Naive thymus-derived CD4-positive, alpha-beta T cell (primary cell): ENCODE measurements around the gene SMU1. TPM values are rescaled to one million over a fixed set of nuclear protein-coding genes. Genes with fewer than 3 reads are reported as not detected.

Source experiments
- ATAC-seq: fragments of 150-1000 bp; cut with Tn5 transposase; 2 replicates; pipeline ENCODE4 v1.10.0; 2021; ENCODE audit warnings: mild to moderate bottlenecking, moderate library complexity
- CTCF ChIA-PET: fragments of 350-600 bp; sonication (Branson Sonifier 250); formaldehyde crosslinking; loops from one replicate; lab custom pipeline; 2021; ENCODE audit warnings: antibody characterized with exemption; lab: Charles Lee
- POLR2A ChIA-PET: fragments of 350-600 bp; sonication (Branson Sonifier 250); formaldehyde crosslinking; loops from one replicate; lab custom pipeline; 2021; ENCODE audit warnings: antibody characterized with exemption, inconsistent platforms; lab: Charles Lee
- DNase-seq, 9 donors: peaks; one replicate each; pipeline versions ENCODE4 v3.0.0 to v3.0.0-alpha.2; 2020 to 2022; ENCODE audit warnings: mixed read lengths in 1 of 9
- H3K27ac ChIP-seq: one replicate; pipeline ENCODE4 v1.7.0; 2013; ENCODE audit warnings: mild to moderate bottlenecking, low read depth, low read length, moderate library complexity
- H3K27me3 ChIP-seq, 2 donors: one replicate each; pipeline ENCODE4 v1.7.0; 2013; ENCODE audit warnings: low read length in 2 of 2, mild to moderate bottlenecking in 2 of 2, moderate library complexity in 2 of 2; ENCODE audit not compliant: control insufficient read depth in 2 of 2, insufficient read depth in 2 of 2
- H3K36me3 ChIP-seq, 3 experiments: 1 replicate in 2 of 3; 2 replicates in 1 of 3; pipeline ENCODE4 v1.7.0; 2013; ENCODE audit warnings: low read length in 3 of 3, mild to moderate bottlenecking in 3 of 3, moderate library complexity in 1 of 3; ENCODE audit not compliant: insufficient read depth in 3 of 3, control insufficient read depth in 2 of 3
- H3K4me1 ChIP-seq, 2 donors: one replicate each; pipeline ENCODE4 v1.7.0; 2013; ENCODE audit warnings: low read length in 2 of 2, mild to moderate bottlenecking in 2 of 2, moderate library complexity in 1 of 2; ENCODE audit not compliant: control insufficient read depth in 2 of 2, insufficient read depth in 2 of 2
- H3K4me3 ChIP-seq: 2 replicates; pipeline ENCODE4 v1.7.0; 2013; ENCODE audit warnings: mild to moderate bottlenecking, low read length
- H3K9me3 ChIP-seq, 3 experiments: 1 replicate in 2 of 3; 2 replicates in 1 of 3; pipeline ENCODE4 v1.7.0; 2013; ENCODE audit warnings: low read length in 3 of 3; ENCODE audit not compliant: control insufficient read depth in 2 of 3
- H3K27ac Mint-ChIP-seq, 9 donors: one replicate each; pipeline ENCODE4 v1.8.0; 2020 to 2022; ENCODE audit warnings: mixed read lengths in 9 of 9, mild to moderate bottlenecking in 8 of 9, moderate library complexity in 5 of 9, inconsistent platforms in 2 of 9
- H3K27me3 Mint-ChIP-seq, 5 donors: one replicate each; pipeline ENCODE4 v1.8.0; 2021 to 2022; ENCODE audit warnings: mixed read lengths in 5 of 5, mild to moderate bottlenecking in 1 of 5
- H3K36me3 Mint-ChIP-seq, 5 donors: one replicate each; pipeline ENCODE4 v1.8.0; 2020 to 2022; ENCODE audit warnings: mixed read lengths in 5 of 5, mild to moderate bottlenecking in 3 of 5, inconsistent platforms in 1 of 5
- H3K4me1 Mint-ChIP-seq, 7 donors: one replicate each; pipeline ENCODE4 v1.8.0; 2020 to 2022; ENCODE audit warnings: mixed read lengths in 7 of 7, mild to moderate bottlenecking in 3 of 7, inconsistent platforms in 1 of 7
- H3K4me3 Mint-ChIP-seq, 10 donors: one replicate each; pipeline ENCODE4 v1.8.0; 2020 to 2022; ENCODE audit warnings: mild to moderate bottlenecking in 10 of 10, mixed read lengths in 10 of 10, moderate library complexity in 6 of 10, inconsistent platforms in 2 of 10
- H3K9me3 Mint-ChIP-seq, 11 donors: one replicate each; pipeline ENCODE4 v1.8.0; 2020 to 2022; ENCODE audit warnings: mixed read lengths in 11 of 11, mild to moderate bottlenecking in 4 of 11, inconsistent platforms in 1 of 11, moderate library complexity in 1 of 11
- intact Hi-C, 2 donors: fragments of 100-400 bp; cut with micrococcal nuclease; formaldehyde crosslinking; loops; one replicate each; pipeline ENCODE4 v1.15.1; 2023
- polyA plus RNA-seq, 2 donors: library from polyadenylated mRNA; unstranded; fragments of 300-500 nt; fragmentation: Illumina TruSeq; gene quantifications; one replicate each; pipeline ENCODE4 v1.2.3, GENCODE V29; 2021
- total RNA-seq, 6 experiments: library from RNA in 5 of 6; stranded (reverse) in 5 of 6; gene quantifications; 1 replicate in 5 of 6; 2 replicates in 1 of 6; pipeline ENCODE4 v1.2.3 and lab custom pipeline; 2021 to 2026

SMU1 gene
- total and polyA plus RNA-seq, 7 experiments from 2014 or later: 22.3 to 32.9 (median 26.4) TPM

- Mint-ChIP-seq H3K4me3 (peak overlapping the region in 1 of 10 donors; percentile 3), H3K36me3 (peaks cover 4 to 27% (median 14%) of the 10 kb centered on the region in 5 donors), H3K27me3 (no peaks in the 10 kb centered on the region), H3K27ac (peak overlapping the region in 5 of 9 donors; percentile 17 to 59 (median 36)), H3K4me1 (peaks cover 4 to 31% (median 12%) of the 10 kb centered on the region in 7 donors), H3K9me3 (peaks cover 0 to 1% (median 0%) of the 10 kb centered on the region in 11 donors)
- ATAC-seq (no peak), DNase-seq (no peak)
- Histone ChIP-seq H3K4me1 (peaks cover 3% of the 10 kb centered on the region in 2 donors), H3K27ac (no peak overlapping the region), H3K36me3 (peaks cover 3 to 33% (median 8%) of the 10 kb centered on the region in 3 experiments), H3K27me3 (no peaks in the 10 kb centered on the region), H3K4me3 (no peak overlapping the region), H3K9me3 (no peaks in the 10 kb centered on the region)
- ChIA-PET POLR2A (no interaction called here), CTCF (interaction anchor here (0.5 kb wide), 1 partner anchor 41 kb away, joined by 4 read pairs; no protein-coding TSS in a partner anchor)
- intact Hi-C loops: no loop called here
These were observed 35.6 kb upstream of the SMU1 start for GRCh38 chr9:33112094-33112493.

- no peaks in the 10 kb centered on the region for H3K9me3 ChIP-seq
- peaks cover 3 to 33% (median 8%) of the 10 kb centered on the region in 3 experiments for H3K36me3 ChIP-seq
- Mint-ChIP-seq H3K4me1 (peaks cover 0 to 27% (median 9%) of the 10 kb centered on the region in 7 donors), H3K9me3 (peaks cover 0 to 1% (median 0%) of the 10 kb centered on the region in 11 donors), H3K4me3 (no peak overlapping the region), H3K27ac (peak overlapping the region in 5 of 9 donors; percentile 17 to 59 (median 36)), H3K27me3 (no peaks in the 10 kb centered on the region), H3K36me3 (peaks cover 4 to 27% (median 14%) of the 10 kb centered on the region in 5 donors)
- no peak overlapping the region for H3K4me3 ChIP-seq
- H3K27me3 ChIP-seq: no peaks in the 10 kb centered on the region
- no peaks in the 10 kb centered on the region for H3K4me1 ChIP-seq
- CTCF ChIA-PET: no interaction called here
- no peak for DNase-seq
- ATAC-seq: no peak
- intact Hi-C loops: no loop called here
- no peak overlapping the region for H3K27ac ChIP-seq
- POLR2A ChIA-PET: no interaction called here
These were observed 35.2 kb upstream of the SMU1 start for GRCh38 chr9:33111631-33112030.

DNA sequence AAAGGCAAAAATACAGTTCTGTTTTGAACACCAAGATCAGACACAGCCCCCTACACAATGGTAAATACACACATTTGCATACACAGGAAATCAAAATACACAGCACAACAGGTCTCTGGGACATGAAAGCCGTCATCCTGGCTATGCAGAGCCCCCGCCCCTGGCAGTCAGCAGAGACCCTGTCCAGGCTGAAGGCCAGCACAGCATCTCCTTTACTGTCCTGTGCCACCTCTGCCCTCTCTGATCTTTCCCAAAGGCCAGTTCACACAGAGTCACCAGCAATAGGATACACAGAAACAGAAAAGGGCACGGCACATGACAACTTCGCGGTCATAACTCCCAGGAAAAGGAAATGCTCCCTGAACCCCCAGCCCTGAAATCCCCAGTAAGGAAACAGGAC, 34.2 kb upstream of the SMU1 start:
- Mint-ChIP-seq H3K27ac (peak overlapping the region in 5 of 9 donors; percentile 1 to 61 (median 36)), H3K9me3 (peaks cover 0 to 1% (median 0%) of the 10 kb centered on the region in 11 donors), H3K27me3 (no peaks in the 10 kb centered on the region), H3K4me1 (peaks cover 0 to 24% (median 9%) of the 10 kb centered on the region in 7 donors), H3K36me3 (peaks cover 4 to 25% (median 14%) of the 10 kb centered on the region in 5 donors), H3K4me3 (no peak overlapping the region)
- no peak overlapping the region for H3K4me3 ChIP-seq
- ChIA-PET POLR2A (no interaction called here), CTCF (no interaction called here)
- H3K9me3 ChIP-seq: no peaks in the 10 kb centered on the region
- H3K4me1 ChIP-seq: no peaks in the 10 kb centered on the region
- no peaks in the 10 kb centered on the region for H3K27me3 ChIP-seq
- DNase-seq (no peak), ATAC-seq (no peak)
- intact Hi-C loops: no loop called here
- H3K36me3 ChIP-seq: peaks cover 3 to 33% (median 8%) of the 10 kb centered on the region in 3 experiments
- H3K27ac ChIP-seq: no peak overlapping the region

DNA sequence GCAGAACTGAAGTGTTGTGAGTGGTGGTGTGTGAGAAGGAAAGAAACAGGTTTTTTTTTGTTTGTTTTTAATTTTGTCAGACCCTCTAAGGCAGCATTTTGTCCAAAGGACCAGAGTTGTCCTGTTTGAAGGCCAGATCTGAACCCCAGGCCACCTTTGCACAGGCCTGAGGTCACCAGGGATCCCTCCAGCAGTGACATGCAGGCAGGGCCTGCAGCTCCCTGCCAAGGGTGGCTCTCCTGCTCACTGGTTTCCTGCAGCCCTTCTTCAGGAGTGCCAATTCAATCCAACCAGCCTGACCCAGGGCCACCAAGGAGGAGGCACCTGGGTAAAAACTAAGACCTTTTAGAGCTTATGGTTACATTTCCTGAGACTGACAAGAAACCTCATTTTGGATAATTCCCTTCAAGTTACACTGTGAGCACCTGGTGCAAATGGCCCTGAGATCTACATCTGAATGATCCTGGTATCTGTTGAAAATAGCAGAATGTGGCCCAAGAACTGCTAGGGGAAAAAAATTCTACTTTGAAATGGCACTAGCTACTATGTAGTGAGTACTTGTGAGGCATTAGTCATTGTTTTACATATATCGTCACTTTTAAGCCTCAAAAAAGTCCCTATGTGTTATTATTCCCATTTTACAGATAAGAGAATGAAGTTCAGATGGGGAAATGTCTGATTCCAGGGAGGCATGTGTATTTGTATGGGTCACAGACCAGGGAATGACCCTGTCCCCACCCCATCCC, 33.5 kb upstream of the SMU1 start:
- Histone ChIP-seq H3K27ac (no peak overlapping the region), H3K36me3 (peaks cover 3 to 33% (median 8%) of the 10 kb centered on the region in 3 experiments), H3K27me3 (no peaks in the 10 kb centered on the region), H3K4me3 (no peak overlapping the region), H3K9me3 (no peaks in the 10 kb centered on the region), H3K4me1 (no peaks in the 10 kb centered on the region)
- ATAC-seq: no peak
- Mint-ChIP-seq H3K36me3 (peaks cover 4 to 22% (median 14%) of the 10 kb centered on the region in 5 donors), H3K4me1 (peaks cover 0 to 22% (median 9%) of the 10 kb centered on the region in 7 donors), H3K27ac (peak overlapping the region in 7 of 9 donors; percentile 17 to 82 (median 45)), H3K9me3 (peaks cover 0 to 1% (median 0%) of the 10 kb centered on the region in 11 donors), H3K4me3 (no peak overlapping the region), H3K27me3 (no peaks in the 10 kb centered on the region)
- intact Hi-C loops: loop anchor here in 1 of 2 donors (5.0 kb wide), 1 partner anchor 32 kb away; no protein-coding TSS in a partner anchor
- no peak for DNase-seq
- ChIA-PET CTCF (interaction anchor here (0.9 to 1.6 kb wide), 3 partner anchors 34 to 116 kb away, joined by 3 to 5 read pairs (median 3); partner anchors contain the start of gene SMU1), POLR2A (interaction anchor here (0.8 kb wide), 1 partner anchor 25 kb away, joined by 3 read pairs; no protein-coding TSS in a partner anchor)

DNA sequence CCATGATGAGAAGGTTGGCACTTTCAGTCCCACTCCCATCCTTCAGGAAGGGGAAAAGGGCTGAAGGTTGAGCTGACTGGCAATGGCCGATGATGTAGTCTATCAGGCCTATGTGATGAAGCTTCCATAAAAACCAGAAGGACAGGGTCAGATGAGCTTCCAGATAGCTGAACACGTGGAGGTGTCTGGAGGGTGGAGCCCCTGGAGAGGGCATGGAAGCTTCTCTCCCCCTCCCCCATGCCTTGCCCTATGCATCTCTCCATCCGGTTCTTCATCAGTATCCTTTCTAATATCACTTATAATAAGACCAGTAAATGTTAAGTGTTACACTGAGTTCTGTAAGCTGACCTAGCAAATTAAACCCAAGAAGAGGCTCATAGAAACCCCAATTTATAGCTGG, 32.6 kb upstream of the SMU1 start:
- H3K27ac Mint-ChIP-seq: peak overlapping the region in 3 of 9 donors; percentile 28 to 61 (median 60)

GRCh38 chr9:33108472-33108871, 32.0 kb upstream of the SMU1 start:
- DNase-seq: no peak
- Mint-ChIP-seq H3K4me3 (no peak overlapping the region), H3K27me3 (no peaks in the 10 kb centered on the region), H3K27ac (peak overlapping the region in 1 of 9 donors; percentile 48), H3K36me3 (peaks cover 2 to 16% (median 7%) of the 10 kb centered on the region in 5 donors), H3K9me3 (no peaks in the 10 kb centered on the region), H3K4me1 (peaks cover 0 to 15% (median 3%) of the 10 kb centered on the region in 7 donors)
- Histone ChIP-seq H3K27ac (no peak overlapping the region), H3K4me1 (no peaks in the 10 kb centered on the region), H3K36me3 (peaks cover 3 to 22% (median 5%) of the 10 kb centered on the region in 3 experiments), H3K9me3 (no peaks in the 10 kb centered on the region), H3K4me3 (no peak overlapping the region), H3K27me3 (no peaks in the 10 kb centered on the region)
- POLR2A ChIA-PET: interaction anchor here (1.1 to 1.5 kb wide), 2 partner anchors 26 to 92 kb away, joined by 3 to 4 read pairs; no protein-coding TSS in a partner anchor
- intact Hi-C loops: loop anchor here in 1 of 2 donors (5.0 kb wide), 1 partner anchor 34 kb away; no protein-coding TSS in a partner anchor
- ATAC-seq: no peak
- CTCF ChIA-PET: interaction anchor here (0.8 to 1.6 kb wide), 3 partner anchors 12 to 118 kb away, joined by 3 to 5 read pairs (median 3); no protein-coding TSS in a partner anchor

More for the DNA sequence above, 32.6 kb upstream of the SMU1 start:
- CTCF ChIA-PET: interaction anchor here (0.8 to 1.6 kb wide), 5 partner anchors 12 to 117 kb away, joined by 3 to 5 read pairs (median 3); partner anchors contain the start of gene SMU1
- no peaks in the 10 kb centered on the region for H3K4me1 ChIP-seq
- no peaks in the 10 kb centered on the region for H3K9me3 ChIP-seq
- intact Hi-C loops: loop anchor here in 1 of 2 donors (5.0 kb wide), 1 partner anchor 33 kb away; no protein-coding TSS in a partner anchor
- no peak overlapping the region for H3K27ac ChIP-seq
- H3K4me3 ChIP-seq: no peak overlapping the region
- peaks cover 0 to 21% (median 7%) of the 10 kb centered on the region in 7 donors for H3K4me1 Mint-ChIP-seq
- H3K36me3 ChIP-seq: peaks cover 3 to 28% (median 8%) of the 10 kb centered on the region in 3 experiments
- peaks cover 4 to 22% (median 13%) of the 10 kb centered on the region in 5 donors for H3K36me3 Mint-ChIP-seq
- peaks cover 0 to 1% (median 0%) of the 10 kb centered on the region in 11 donors for H3K9me3 Mint-ChIP-seq
- POLR2A ChIA-PET: interaction anchor here (1.1 to 1.5 kb wide), 2 partner anchors 27 to 92 kb away, joined by 3 to 4 read pairs; no protein-coding TSS in a partner anchor
- H3K4me3 Mint-ChIP-seq: no peak overlapping the region
- H3K27me3 Mint-ChIP-seq: no peaks in the 10 kb centered on the region
- DNase-seq (no peak), ATAC-seq (no peak)
- no peaks in the 10 kb centered on the region for H3K27me3 ChIP-seq
